Suprapubic skin (tissue), 4 donors: ENCODE measurements around the gene WRAP53. TPM values are rescaled to one million over a fixed set of nuclear protein-coding genes. Genes with fewer than 3 reads are reported as not detected.
A peak's percentile ranks its signal among the peaks of the same experiment; 100 is the strongest.
"Not testable (repeated sequence)": the region's sequence is repeated elsewhere in the genome, so short reads cannot be mapped to it uniquely, and the experiment has no call there.

Experiments used
- DNase-seq, 2 donors: peaks; one replicate each; pipeline ENCODE4 v3.0.0-alpha.2; 2019; ENCODE audit warnings: low spot score in 2 of 2
- H3K27ac ChIP-seq: fragments of 200-600 bp; sonication (generic); one replicate; pipeline ENCODE4 v1.5.1; 2019
- H3K27me3 ChIP-seq: fragments of 200-600 bp; sonication (generic); one replicate; pipeline ENCODE4 v1.5.1; 2019
- H3K36me3 ChIP-seq: fragments of 200-600 bp; sonication (generic); one replicate; pipeline ENCODE4 v1.5.1; 2019
- H3K4me1 ChIP-seq: fragments of 200-600 bp; sonication (generic); one replicate; pipeline ENCODE4 v1.5.1; 2019
- H3K4me3 ChIP-seq: fragments of 200-600 bp; sonication (generic); one replicate; pipeline ENCODE4 v1.5.1; 2019; ENCODE audit warnings: mild to moderate bottlenecking
- H3K9me3 ChIP-seq: fragments of 200-600 bp; sonication (generic); one replicate; pipeline ENCODE4 v1.5.1; 2019
- EP300 ChIP-seq: sonication (generic); formaldehyde crosslinking; IDR thresholded peaks from one replicate; pipeline ENCODE4 v1.6.1; 2017; ENCODE audit warnings: antibody characterized with exemption
- POLR2A ChIP-seq, 2 donors: fragments of 450-650 bp; IDR thresholded peaks; one replicate each; pipeline ENCODE4 v1.6.1; 2017; ENCODE audit warnings: antibody characterized with exemption in 2 of 2, mild to moderate bottlenecking in 2 of 2, moderate library complexity in 2 of 2
- POLR2AphosphoS5 ChIP-seq, 3 donors: sonication (generic); formaldehyde crosslinking; IDR thresholded peaks; one replicate each; pipeline ENCODE4 v1.6.1; 2017; ENCODE audit warnings: antibody characterized with exemption in 3 of 3
- WGBS: methylation state at CpG from one replicate; pipeline ENCODE4 v1.1.5; 2018; 5-methylcytosine and 5-hydroxymethylcytosine counted together
- total RNA-seq, 4 donors: library from RNA; depleted of rRNA; stranded (reverse); fragments of >200 nt; gene quantifications; one replicate each; pipeline ENCODE4 v1.1.0, GENCODE V29; 2016
- TF ChIP-seq, protein P1 (sequence below), 2 donors: fragments of 200-600 bp in 1 of 2; fragments of 450-650 bp in 1 of 2; sonication (generic) in 1 of 2; IDR thresholded peaks; one replicate each; pipeline ENCODE4 v1.5.1; 2016 to 2019; ENCODE audit warnings: antibody characterized with exemption in 2 of 2, mild to moderate bottlenecking in 1 of 2, moderate library complexity in 1 of 2

The WRAP53 gene
- total RNA-seq: 1 to 10 TPM; 3.9 to 7.6 (median 5.5) TPM

DNA sequence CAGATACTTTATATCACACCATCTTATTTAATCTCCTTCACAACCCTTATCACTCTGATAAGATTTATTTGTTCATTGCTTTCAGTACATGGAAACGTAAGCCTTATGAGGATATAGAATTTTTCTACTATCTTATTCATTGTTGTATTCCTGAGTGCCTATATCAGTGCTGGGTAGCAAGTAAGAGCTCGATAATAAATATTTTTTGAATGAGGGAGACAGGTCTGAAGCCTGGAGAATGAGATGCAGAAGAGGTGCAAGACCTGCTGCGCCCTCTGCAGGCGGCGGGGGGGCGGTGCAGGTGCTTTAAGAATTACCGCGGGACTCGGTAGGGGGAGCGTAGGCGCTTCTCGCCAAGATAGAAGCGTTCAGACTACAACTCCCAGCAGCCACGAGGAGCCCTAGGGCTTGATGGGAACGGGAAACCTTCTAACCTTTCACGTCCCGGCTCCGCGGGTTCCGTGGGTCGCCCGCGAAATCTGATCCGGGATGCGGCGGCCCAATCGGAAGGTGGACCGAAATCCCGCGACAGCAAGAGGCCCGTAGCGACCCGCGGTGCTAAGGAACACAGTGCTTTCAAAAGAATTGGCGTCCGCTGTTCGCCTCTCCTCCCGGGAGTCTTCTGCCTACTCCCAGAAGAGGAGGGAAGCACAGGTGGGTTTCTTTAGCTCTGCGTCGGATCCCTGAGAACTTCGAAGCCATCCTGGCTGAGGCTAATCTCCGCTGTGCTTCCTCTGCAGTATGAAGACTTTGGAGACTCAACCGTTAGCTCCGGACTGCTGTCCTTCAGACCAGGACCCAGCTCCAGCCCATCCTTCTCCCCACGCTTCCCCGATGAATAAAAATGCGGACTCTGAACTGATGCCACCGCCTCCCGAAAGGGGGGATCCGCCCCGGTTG is at the start of gene WRAP53:
TSS of gene WRAP53 (plus strand) at position 570 of the 900 bp plus-strand sequence. CDS start at position 742, 172 bp downstream.
- peak; percentile 98 for DNase-seq
- under 1% methylated on average over 28 of the region's 51 CpGs for WGBS
- Histone ChIP-seq H3K36me3 (no peaks in the 10 kb centered on the region), H3K4me3 (peak within 1 kb of the TSS; percentile 81), H3K27ac (peak within 1 kb of the TSS; percentile 98), H3K9me3 (no peaks in the 10 kb centered on the region), H3K4me1 (peaks cover 35% of the 10 kb centered on the region), H3K27me3 (no peaks in the 10 kb centered on the region)
- TF ChIP-seq, protein P1, sequence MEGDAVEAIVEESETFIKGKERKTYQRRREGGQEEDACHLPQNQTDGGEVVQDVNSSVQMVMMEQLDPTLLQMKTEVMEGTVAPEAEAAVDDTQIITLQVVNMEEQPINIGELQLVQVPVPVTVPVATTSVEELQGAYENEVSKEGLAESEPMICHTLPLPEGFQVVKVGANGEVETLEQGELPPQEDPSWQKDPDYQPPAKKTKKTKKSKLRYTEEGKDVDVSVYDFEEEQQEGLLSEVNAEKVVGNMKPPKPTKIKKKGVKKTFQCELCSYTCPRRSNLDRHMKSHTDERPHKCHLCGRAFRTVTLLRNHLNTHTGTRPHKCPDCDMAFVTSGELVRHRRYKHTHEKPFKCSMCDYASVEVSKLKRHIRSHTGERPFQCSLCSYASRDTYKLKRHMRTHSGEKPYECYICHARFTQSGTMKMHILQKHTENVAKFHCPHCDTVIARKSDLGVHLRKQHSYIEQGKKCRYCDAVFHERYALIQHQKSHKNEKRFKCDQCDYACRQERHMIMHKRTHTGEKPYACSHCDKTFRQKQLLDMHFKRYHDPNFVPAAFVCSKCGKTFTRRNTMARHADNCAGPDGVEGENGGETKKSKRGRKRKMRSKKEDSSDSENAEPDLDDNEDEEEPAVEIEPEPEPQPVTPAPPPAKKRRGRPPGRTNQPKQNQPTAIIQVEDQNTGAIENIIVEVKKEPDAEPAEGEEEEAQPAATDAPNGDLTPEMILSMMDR (IDR thresholded peaks at IDR 0.05): peak; percentile 99 to 100
- TF ChIP-seq EP300 (no peak), POLR2A (IDR thresholded peaks at IDR 0.05) (no peak), POLR2AphosphoS5 (IDR thresholded peaks at IDR 0.05) (peak in 2 of 3 donors; percentile 58 to 79)

DNA sequence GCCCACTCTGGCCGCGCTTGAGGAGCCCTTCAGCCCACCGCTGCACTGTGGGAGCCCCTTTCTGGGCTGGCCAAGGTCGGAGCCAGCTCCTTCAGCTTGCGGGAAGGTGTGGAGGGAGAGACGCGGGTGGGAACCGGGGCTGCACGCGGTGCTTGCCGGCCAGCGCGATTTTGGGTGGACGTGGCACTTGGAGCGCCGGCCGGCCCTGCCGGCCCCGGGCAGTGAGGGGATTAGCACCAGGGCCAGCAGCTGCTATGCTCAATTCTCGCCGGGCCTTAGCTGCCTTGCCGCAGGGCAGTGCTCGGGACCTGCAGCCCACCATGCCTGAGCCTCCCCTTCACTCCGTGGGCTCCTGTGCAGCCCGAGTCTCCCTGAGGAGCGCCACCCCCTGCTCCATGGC is 47.5 kb upstream of the WRAP53 start:
- WGBS: 95% methylated on average over 10 of the region's 26 CpGs
- H3K4me1 ChIP-seq: no peaks in the 10 kb centered on the region
- no peaks in the 10 kb centered on the region for H3K9me3 ChIP-seq
- no peak for DNase-seq
- TF ChIP-seq EP300: no peak
- no peak for TF ChIP-seq POLR2AphosphoS5 (IDR thresholded peaks at IDR 0.05)
- TF ChIP-seq, protein P1 (IDR thresholded peaks at IDR 0.05): no peak
- no peak for TF ChIP-seq POLR2A (IDR thresholded peaks at IDR 0.05)
- H3K27me3 ChIP-seq: no peaks in the 10 kb centered on the region
- no peak overlapping the region for H3K4me3 ChIP-seq
- no peaks in the 10 kb centered on the region for H3K36me3 ChIP-seq
- no peak overlapping the region for H3K27ac ChIP-seq

GRCh38 chr17:7641635-7642034 is 46.6 kb upstream of the WRAP53 start:
- not testable (repeated sequence) for H3K4me1 ChIP-seq, H3K27ac ChIP-seq, H3K27me3 ChIP-seq, H3K4me3 ChIP-seq, H3K9me3 ChIP-seq, DNase-seq, H3K36me3 ChIP-seq
- WGBS: 62% methylated on average over 7 of the region's 7 CpGs

DNA sequence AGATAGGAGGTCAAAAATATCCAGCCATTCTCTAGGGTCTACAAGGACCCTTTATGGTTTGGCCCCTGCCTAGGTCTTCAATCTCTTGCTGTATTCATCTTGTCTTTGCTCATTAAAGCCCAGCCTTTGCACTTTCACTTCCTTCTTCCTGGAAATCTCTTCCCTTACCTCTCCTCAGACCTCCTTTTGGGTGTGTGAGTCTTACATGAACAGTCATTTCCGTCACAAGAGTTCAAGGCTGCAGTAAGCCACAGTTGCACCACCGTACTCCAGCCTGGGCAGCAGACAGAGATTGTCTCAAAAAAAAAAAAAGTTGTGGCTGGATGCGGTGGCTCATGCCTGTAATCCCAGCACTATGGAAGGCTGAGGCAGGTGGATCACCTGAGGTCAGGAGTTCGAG is 43.5 kb upstream of the WRAP53 start:
- H3K9me3 ChIP-seq: no peaks in the 10 kb centered on the region
- DNase-seq: no peak
- WGBS: 91% methylated on average over 4 of the region's 4 CpGs
- no peak for TF ChIP-seq POLR2A (IDR thresholded peaks at IDR 0.05)
- no peak for TF ChIP-seq POLR2AphosphoS5 (IDR thresholded peaks at IDR 0.05)
- no peak for TF ChIP-seq EP300
- TF ChIP-seq, protein P1 (IDR thresholded peaks at IDR 0.05): no peak
- no peak overlapping the region for H3K27ac ChIP-seq
- peaks cover 5% of the 10 kb centered on the region for H3K27me3 ChIP-seq
- no peaks in the 10 kb centered on the region for H3K4me1 ChIP-seq
- H3K4me3 ChIP-seq: no peak overlapping the region
- H3K36me3 ChIP-seq: no peaks in the 10 kb centered on the region

GRCh38 chr17:7646457-7646856 is 41.8 kb upstream of the WRAP53 start:
- peaks cover 20% of the 10 kb centered on the region for H3K27me3 ChIP-seq
- no peak for DNase-seq
- H3K9me3 ChIP-seq: no peaks in the 10 kb centered on the region
- WGBS: 71% methylated on average over 9 of the region's 9 CpGs
- no peak overlapping the region for H3K4me3 ChIP-seq
- H3K27ac ChIP-seq: no peak overlapping the region
- H3K36me3 ChIP-seq: no peaks in the 10 kb centered on the region
- H3K4me1 ChIP-seq: peaks cover 16% of the 10 kb centered on the region
- TF ChIP-seq POLR2A (IDR thresholded peaks at IDR 0.05): no peak
- TF ChIP-seq, protein P1 (IDR thresholded peaks at IDR 0.05): no peak
- no peak for TF ChIP-seq EP300
- TF ChIP-seq POLR2AphosphoS5 (IDR thresholded peaks at IDR 0.05): no peak
